Nephron progenitor cell (in vitro differentiated cells): ENCODE measurements around the gene MAT2A.
A peak's percentile ranks its signal among the peaks of the same experiment; 100 is the strongest.

Source experiments
- DNase-seq: peaks from one replicate; pipeline ENCODE4 v3.0.0; 2021
- H3K27ac Mint-ChIP-seq: 2 replicates; pipeline ENCODE4 v1.8.0; 2021; ENCODE audit warnings: mild to moderate bottlenecking, moderate library complexity, mixed read lengths
- H3K27me3 Mint-ChIP-seq: 2 replicates; pipeline ENCODE4 v1.8.0; 2021; ENCODE audit warnings: mild to moderate bottlenecking, low read depth, mixed read lengths; ENCODE audit not compliant: poor library complexity
- H3K36me3 Mint-ChIP-seq: 2 replicates; pipeline ENCODE4 v1.8.0; 2021; ENCODE audit warnings: low read depth, mixed read lengths
- H3K4me1 Mint-ChIP-seq: 2 replicates; pipeline ENCODE4 v1.8.0; 2021; ENCODE audit warnings: mixed read lengths
- H3K4me3 Mint-ChIP-seq: 2 replicates; pipeline ENCODE4 v1.8.0; 2021; ENCODE audit warnings: mild to moderate bottlenecking, moderate library complexity, mixed read lengths
- H3K9me3 Mint-ChIP-seq: 2 replicates; pipeline ENCODE4 v1.8.0; 2021; ENCODE audit warnings: mild to moderate bottlenecking, moderate library complexity, mixed read lengths
- TF ChIP-seq, protein P1 (sequence below): fragments of 200-600 bp; sonication (generic); IDR thresholded peaks from 2 replicates; pipeline ENCODE4 v1.5.0; 2021; ENCODE audit warnings: antibody characterized with exemption

Gene MAT2A

DNA sequence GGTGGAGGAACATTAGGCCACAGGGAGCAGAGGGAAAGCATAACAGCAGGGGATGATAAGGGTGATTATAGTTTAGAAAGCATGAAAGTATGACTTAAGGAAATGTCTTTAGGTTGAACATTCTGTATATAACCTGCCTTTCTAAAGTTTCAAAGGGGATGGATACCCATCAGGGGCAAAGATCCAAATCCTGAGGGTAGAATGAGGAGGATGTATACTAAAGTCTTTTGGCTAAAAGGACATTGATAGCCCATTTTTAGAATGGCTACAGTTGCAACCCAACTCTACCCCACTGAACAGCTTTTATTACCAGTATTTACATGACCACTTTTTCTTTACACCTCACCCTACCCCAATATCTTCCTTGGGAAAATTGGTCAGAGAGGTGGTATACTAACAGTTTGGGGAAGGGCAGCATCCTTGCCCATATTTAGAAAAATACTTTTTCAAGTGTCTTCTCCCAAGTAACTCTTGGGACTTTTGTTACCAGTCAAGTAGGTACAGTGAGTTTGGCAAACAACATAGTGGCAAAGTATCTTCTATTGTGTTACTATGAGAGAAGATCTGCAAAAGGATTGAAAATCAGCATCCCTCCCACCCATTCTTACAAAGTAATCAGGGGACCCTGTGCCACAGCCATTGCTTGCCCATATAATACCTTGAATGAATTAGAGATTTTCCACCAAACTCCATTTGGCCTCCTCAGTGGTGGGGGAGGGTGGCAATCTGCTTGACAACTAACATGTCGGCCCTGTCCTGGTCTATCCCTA lies 8.3 kb downstream of the MAT2A start:
- DNase-seq, result no peak
- peak overlapping the region; percentile 76 for H3K27ac Mint-ChIP-seq
- H3K9me3 Mint-ChIP-seq, result no peaks in the 10 kb centered on the region
- H3K4me3 Mint-ChIP-seq, result no peak overlapping the region
- no peaks in the 10 kb centered on the region for H3K27me3 Mint-ChIP-seq
- H3K4me1 Mint-ChIP-seq, result peaks cover 32% of the 10 kb centered on the region
- peaks cover 44% of the 10 kb centered on the region for H3K36me3 Mint-ChIP-seq
- TF ChIP-seq, protein P1, sequence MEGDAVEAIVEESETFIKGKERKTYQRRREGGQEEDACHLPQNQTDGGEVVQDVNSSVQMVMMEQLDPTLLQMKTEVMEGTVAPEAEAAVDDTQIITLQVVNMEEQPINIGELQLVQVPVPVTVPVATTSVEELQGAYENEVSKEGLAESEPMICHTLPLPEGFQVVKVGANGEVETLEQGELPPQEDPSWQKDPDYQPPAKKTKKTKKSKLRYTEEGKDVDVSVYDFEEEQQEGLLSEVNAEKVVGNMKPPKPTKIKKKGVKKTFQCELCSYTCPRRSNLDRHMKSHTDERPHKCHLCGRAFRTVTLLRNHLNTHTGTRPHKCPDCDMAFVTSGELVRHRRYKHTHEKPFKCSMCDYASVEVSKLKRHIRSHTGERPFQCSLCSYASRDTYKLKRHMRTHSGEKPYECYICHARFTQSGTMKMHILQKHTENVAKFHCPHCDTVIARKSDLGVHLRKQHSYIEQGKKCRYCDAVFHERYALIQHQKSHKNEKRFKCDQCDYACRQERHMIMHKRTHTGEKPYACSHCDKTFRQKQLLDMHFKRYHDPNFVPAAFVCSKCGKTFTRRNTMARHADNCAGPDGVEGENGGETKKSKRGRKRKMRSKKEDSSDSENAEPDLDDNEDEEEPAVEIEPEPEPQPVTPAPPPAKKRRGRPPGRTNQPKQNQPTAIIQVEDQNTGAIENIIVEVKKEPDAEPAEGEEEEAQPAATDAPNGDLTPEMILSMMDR, result no peak

DNA sequence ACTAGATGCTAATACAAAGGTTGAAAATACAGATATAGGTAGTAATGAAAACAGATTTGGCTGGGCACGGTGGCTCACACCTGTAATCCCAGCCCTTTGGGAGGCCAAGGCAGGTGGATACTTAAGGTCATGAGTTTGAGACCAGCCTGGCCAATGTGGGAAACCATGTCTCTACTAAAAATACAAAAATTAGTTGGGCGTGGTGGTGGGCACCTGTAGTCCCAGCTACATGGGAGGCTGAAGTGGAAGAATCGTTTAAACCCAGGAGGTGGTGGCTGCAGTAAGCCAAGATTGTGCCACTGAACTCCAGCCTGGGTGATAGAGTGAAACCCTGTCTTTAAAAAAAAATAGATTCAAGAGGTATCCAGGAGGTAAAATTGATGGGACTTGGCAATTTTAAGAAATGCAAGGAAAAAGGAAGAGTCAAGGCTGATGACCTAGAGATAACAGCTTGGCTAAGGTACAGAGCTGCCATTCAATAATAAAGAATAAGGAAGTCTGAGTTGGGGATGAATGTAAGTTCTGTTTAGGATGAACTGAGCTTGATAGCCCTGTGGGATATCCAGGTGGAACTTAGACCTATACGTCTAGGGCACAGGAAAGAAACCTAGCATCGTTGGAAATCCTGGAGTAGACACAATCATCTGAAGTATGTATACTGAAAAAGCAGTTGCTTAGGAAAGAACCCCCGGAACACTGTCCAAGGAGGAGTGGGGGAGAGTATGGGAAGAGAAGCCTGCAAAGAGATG lies 9.1 kb downstream of the MAT2A start:
- DNase-seq, result no peak
- TF ChIP-seq, protein P1, result no peak
- Mint-ChIP-seq H3K4me3 (no peak overlapping the region), H3K9me3 (no peaks in the 10 kb centered on the region), H3K36me3 (peaks cover 36% of the 10 kb centered on the region), H3K4me1 (peaks cover 24% of the 10 kb centered on the region), H3K27me3 (no peaks in the 10 kb centered on the region), H3K27ac (peak overlapping the region; percentile 76)

- H3K9me3 Mint-ChIP-seq, result no peaks in the 10 kb centered on the region
- DNase-seq, result no peak
- H3K4me3 Mint-ChIP-seq, result no peak overlapping the region
- TF ChIP-seq, protein P1, result no peak
- peaks cover 32% of the 10 kb centered on the region for H3K36me3 Mint-ChIP-seq
- no peaks in the 10 kb centered on the region for H3K27me3 Mint-ChIP-seq
- peaks cover 19% of the 10 kb centered on the region for H3K4me1 Mint-ChIP-seq
- peak overlapping the region; percentile 76 for H3K27ac Mint-ChIP-seq
Observed at GRCh38 chr2:85548608-85548900, 9.6 kb downstream of the MAT2A start.

DNA sequence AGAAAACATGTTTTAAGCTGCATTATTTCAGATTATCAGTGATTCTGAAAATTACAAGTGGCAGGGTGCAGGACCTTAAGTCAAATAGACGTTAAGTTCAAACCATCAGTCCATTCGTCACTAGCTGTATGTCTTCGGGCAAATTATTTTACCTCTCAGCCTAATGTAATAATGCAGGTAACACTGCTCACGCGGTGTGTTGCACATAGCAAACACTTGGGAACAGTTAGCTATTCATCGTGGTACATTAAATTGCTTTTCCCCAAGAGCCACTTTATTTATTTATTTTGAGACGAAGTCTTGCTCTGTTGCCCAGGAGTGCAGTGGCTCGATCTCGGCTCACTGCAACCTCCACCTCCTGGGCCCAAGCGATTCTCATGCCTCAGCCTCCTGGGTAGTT lies 10.1 kb downstream of the MAT2A start:
- H3K9me3 Mint-ChIP-seq, result no peaks in the 10 kb centered on the region
- no peak overlapping the region for H3K27ac Mint-ChIP-seq
- H3K27me3 Mint-ChIP-seq, result no peaks in the 10 kb centered on the region
- H3K36me3 Mint-ChIP-seq, result peaks cover 34% of the 10 kb centered on the region
- no peak overlapping the region for H3K4me3 Mint-ChIP-seq
- DNase-seq, result no peak
- peaks cover 14% of the 10 kb centered on the region for H3K4me1 Mint-ChIP-seq
- TF ChIP-seq, protein P1, result no peak

DNA sequence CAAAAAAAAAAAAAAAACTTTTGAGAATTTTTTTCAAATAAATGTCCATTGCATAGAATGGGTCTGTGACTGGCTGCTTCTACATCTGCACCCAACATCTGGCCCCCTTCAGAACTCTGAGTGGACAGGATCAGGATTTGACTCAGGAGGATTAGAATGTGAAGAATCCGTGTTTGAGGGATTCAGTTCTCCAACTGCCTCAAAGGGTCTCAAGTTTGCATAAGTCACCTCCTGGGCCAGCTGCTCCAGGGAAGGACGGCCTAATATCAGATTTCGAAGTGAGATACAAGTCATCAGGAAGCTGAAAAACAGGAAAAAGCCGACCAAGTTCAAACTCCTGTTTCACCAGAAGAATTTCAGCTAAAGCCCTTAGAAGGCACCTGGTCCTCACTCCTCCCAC lies 10.9 kb downstream of the MAT2A start:
- TF ChIP-seq, protein P1, result no peak
- peaks cover 34% of the 10 kb centered on the region for H3K36me3 Mint-ChIP-seq
- peak overlapping the region; percentile 95 for H3K27ac Mint-ChIP-seq
- no peak overlapping the region for H3K4me3 Mint-ChIP-seq
- no peak for DNase-seq
- no peaks in the 10 kb centered on the region for H3K27me3 Mint-ChIP-seq
- H3K4me1 Mint-ChIP-seq, result peaks cover 9% of the 10 kb centered on the region
- no peaks in the 10 kb centered on the region for H3K9me3 Mint-ChIP-seq

- TF ChIP-seq, protein P1, result no peak
- Mint-ChIP-seq H3K36me3 (peaks cover 34% of the 10 kb centered on the region), H3K4me3 (no peak overlapping the region), H3K27me3 (no peaks in the 10 kb centered on the region), H3K9me3 (no peaks in the 10 kb centered on the region), H3K4me1 (peaks cover 9% of the 10 kb centered on the region), H3K27ac (peak overlapping the region; percentile 77)
- no peak for DNase-seq
Observed at GRCh38 chr2:85550486-85550885, 11.5 kb downstream of the MAT2A start.
